DMS53 (cell line): Measurements from ENCODE around the gene PTGES3L.
"Not testable (repeated sequence)": the region's sequence is repeated elsewhere in the genome, so short reads cannot be mapped to it uniquely, and the experiment has no call there.

Experiments used
- DNase-seq: peaks from one replicate; lab custom pipeline; 2025; lab: John Stamatoyannopoulos, UW

Gene PTGES3L

GRCh38 chr17:42919522-42920077 is 60.3 kb downstream of the PTGES3L start:
- DNase-seq, result not testable (repeated sequence)

- peak; percentile 84 for DNase-seq
Measured at GRCh38 chr17:42918902-42919521, 60.9 kb downstream of the PTGES3L start.
